ENCODE measurements around the gene FLT1.

Gene FLT1

DNA sequence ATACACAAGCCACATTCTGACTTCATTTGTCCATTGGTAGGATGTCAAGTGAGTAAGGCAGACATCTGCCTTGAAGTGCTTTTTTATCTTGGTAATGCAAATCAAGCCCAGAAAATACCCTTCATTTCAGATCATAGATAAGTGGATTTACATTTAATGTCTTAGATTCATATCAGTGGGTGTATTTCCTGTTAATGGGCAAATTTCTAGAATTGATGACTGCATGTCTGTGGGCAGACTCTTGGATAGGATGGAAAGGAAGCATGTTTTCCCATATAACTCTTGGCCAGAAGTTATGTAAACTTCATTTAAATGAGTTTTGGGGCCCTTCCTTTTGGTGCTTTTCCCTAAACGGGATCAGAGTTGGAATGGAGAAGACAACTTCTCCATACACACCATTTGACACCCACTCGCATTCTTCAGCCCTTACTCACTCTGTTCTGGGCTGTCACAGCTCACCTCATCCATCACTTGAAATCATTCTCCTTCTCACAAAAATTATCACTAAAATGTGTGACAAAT is 154.6 kb downstream of the FLT1 start:
- Mint-ChIP-seq H3K4me3 (no peak overlapping the region), H3K9me3 (no peaks in the 10 kb centered on the region), H3K27me3 (no peaks in the 10 kb centered on the region), H3K4me1 (ENCODE audit: low read depth) (peaks cover 11% of the 10 kb centered on the region), H3K36me3 (ENCODE audit: low read depth) (no peaks in the 10 kb centered on the region), H3K27ac (peak overlapping the region; percentile 16)
- no peak for DNase-seq

- Mint-ChIP-seq H3K4me3 (no peak overlapping the region), H3K4me1 (ENCODE audit: low read depth) (peaks cover 11% of the 10 kb centered on the region), H3K27me3 (no peaks in the 10 kb centered on the region), H3K36me3 (ENCODE audit: low read depth) (no peaks in the 10 kb centered on the region), H3K9me3 (no peaks in the 10 kb centered on the region), H3K27ac (no peak overlapping the region)
- no peak for DNase-seq
Measured at GRCh38 chr13:28339419-28339818, 155.5 kb downstream of the FLT1 start.

- no peaks in the 10 kb centered on the region for H3K27me3 Mint-ChIP-seq
- no peak for DNase-seq
- no peak overlapping the region for H3K4me3 Mint-ChIP-seq
- no peaks in the 10 kb centered on the region for H3K36me3 Mint-ChIP-seq (ENCODE audit: low read depth)
- H3K27ac Mint-ChIP-seq, result no peak overlapping the region
- peaks cover 11% of the 10 kb centered on the region for H3K4me1 Mint-ChIP-seq (ENCODE audit: low read depth)
- no peaks in the 10 kb centered on the region for H3K9me3 Mint-ChIP-seq
Measured at GRCh38 chr13:28338742-28339141, 156.2 kb downstream of the FLT1 start.

GRCh38 chr13:28338006-28338574 is 156.8 kb downstream of the FLT1 start:
- Mint-ChIP-seq H3K9me3 (no peaks in the 10 kb centered on the region), H3K27me3 (no peaks in the 10 kb centered on the region)

GRCh38 chr13:28337166-28338005 is 157.5 kb downstream of the FLT1 start:
- H3K27ac Mint-ChIP-seq, result no peak overlapping the region
- no peaks in the 10 kb centered on the region for H3K27me3 Mint-ChIP-seq
- H3K36me3 Mint-ChIP-seq (ENCODE audit: low read depth), result no peaks in the 10 kb centered on the region
- H3K9me3 Mint-ChIP-seq, result no peaks in the 10 kb centered on the region
- peaks cover 16% of the 10 kb centered on the region for H3K4me1 Mint-ChIP-seq (ENCODE audit: low read depth)
- H3K4me3 Mint-ChIP-seq, result no peak overlapping the region
- no peak for DNase-seq

More at GRCh38 chr13:28338006-28338574, 156.8 kb downstream of the FLT1 start:
- Mint-ChIP-seq H3K4me3 (no peak overlapping the region), H3K4me1 (ENCODE audit: low read depth) (peaks cover 16% of the 10 kb centered on the region), H3K36me3 (ENCODE audit: low read depth) (no peaks in the 10 kb centered on the region), H3K27ac (no peak overlapping the region)
- DNase-seq, result no peak

GRCh38 chr13:28336193-28336657 is 158.7 kb downstream of the FLT1 start:
- Mint-ChIP-seq H3K9me3 (no peaks in the 10 kb centered on the region), H3K27me3 (no peaks in the 10 kb centered on the region), H3K4me3 (no peak overlapping the region), H3K4me1 (ENCODE audit: low read depth) (peaks cover 16% of the 10 kb centered on the region), H3K36me3 (ENCODE audit: low read depth) (no peaks in the 10 kb centered on the region), H3K27ac (no peak overlapping the region)
- no peak for DNase-seq

DNA sequence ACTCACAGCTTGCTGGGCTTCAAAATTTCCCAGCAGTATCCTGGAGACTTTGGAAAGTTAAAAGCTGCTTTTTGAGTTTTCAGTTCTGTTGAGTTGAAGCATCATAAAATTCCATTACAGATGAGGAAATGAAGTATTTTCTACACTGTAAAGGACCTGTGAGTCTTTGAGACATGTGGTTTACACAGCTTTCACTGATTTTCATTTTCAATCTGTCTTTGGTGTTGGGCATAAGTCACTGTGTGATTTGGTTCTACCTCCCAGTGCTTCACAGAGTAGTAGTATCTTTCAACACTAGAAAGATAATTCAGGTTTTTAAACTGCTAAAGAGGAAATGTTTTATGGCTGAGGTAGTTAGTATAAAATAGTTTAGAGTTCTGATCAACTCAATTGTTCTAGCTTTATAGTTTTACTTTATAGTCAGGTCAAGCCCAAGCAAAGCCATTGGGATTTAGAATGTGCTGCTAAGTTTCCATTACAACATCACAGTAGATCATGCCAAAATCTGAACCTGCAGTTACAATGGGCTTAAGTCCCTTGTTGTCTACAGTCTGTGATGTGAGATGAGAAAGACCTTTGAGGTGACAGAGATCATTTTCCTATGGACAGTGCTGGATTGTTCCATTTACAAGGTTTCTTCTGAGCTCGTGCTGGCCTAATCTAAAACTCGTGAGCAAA is 161.6 kb downstream of the FLT1 start:
- no peak for DNase-seq
- H3K9me3 Mint-ChIP-seq, result no peaks in the 10 kb centered on the region
- no peak overlapping the region for H3K4me3 Mint-ChIP-seq
- H3K27ac Mint-ChIP-seq, result no peak overlapping the region
- H3K4me1 Mint-ChIP-seq (ENCODE audit: low read depth), result peaks cover 5% of the 10 kb centered on the region
- no peaks in the 10 kb centered on the region for H3K27me3 Mint-ChIP-seq
- H3K36me3 Mint-ChIP-seq (ENCODE audit: low read depth), result no peaks in the 10 kb centered on the region

GRCh38 chr13:28329395-28330158 is 165.4 kb downstream of the FLT1 start:
- DNase-seq, result no peak
- Mint-ChIP-seq H3K27me3 (no peaks in the 10 kb centered on the region), H3K4me1 (ENCODE audit: low read depth) (peaks cover 5% of the 10 kb centered on the region), H3K36me3 (ENCODE audit: low read depth) (no peaks in the 10 kb centered on the region), H3K9me3 (no peaks in the 10 kb centered on the region), H3K27ac (no peak overlapping the region), H3K4me3 (no peak overlapping the region)

DNA sequence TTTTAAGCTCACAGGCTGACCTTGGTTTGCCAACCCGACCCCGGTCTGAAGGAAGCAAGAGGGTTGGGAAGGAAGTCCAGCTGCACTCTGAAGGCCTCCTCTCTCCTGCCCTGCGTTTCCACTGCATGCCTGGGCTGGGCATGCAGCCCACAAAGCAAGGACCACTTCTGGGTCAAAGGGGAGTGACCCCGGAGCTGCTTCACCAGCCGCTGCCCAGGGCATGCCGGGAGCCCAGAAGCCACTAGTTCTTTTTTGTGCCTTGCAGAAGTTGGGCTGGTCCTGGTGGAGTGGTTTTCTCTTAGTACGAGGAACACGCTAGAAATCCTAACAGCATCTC is 166.7 kb downstream of the FLT1 start:
- Mint-ChIP-seq H3K9me3 (no peaks in the 10 kb centered on the region), H3K36me3 (ENCODE audit: low read depth) (no peaks in the 10 kb centered on the region), H3K4me3 (no peak overlapping the region)

GRCh38 chr13:28327373-28328270 is 167.3 kb downstream of the FLT1 start:
- Mint-ChIP-seq H3K4me3 (no peak overlapping the region), H3K27me3 (no peaks in the 10 kb centered on the region), H3K36me3 (ENCODE audit: low read depth) (no peaks in the 10 kb centered on the region), H3K27ac (no peak overlapping the region), H3K9me3 (no peaks in the 10 kb centered on the region), H3K4me1 (ENCODE audit: low read depth) (peaks cover 4% of the 10 kb centered on the region)
- no peak for DNase-seq

More for the DNA sequence above, 166.7 kb downstream of the FLT1 start:
- Mint-ChIP-seq H3K27me3 (no peaks in the 10 kb centered on the region), H3K4me1 (ENCODE audit: low read depth) (peaks cover 5% of the 10 kb centered on the region), H3K27ac (no peak overlapping the region)
- no peak for DNase-seq

DNA sequence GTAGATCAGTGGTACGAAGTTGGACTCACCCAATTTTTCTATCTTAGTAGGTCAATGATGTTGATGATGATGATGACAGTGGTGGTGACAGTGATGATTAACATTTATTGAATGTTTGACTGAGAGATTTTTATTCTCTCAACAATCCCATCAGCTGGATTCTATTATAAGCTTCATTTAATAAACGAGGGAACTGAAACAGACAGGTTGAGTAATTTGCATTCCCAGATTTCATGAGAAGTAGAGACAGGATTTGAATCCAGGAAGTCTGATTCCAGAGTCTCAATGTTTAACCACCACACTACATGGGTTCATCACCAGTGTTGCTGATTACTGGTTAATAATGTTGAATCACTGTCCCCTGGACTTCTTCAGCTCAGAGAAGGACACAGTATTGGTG is 168.9 kb downstream of the FLT1 start:
- Mint-ChIP-seq H3K4me1 (ENCODE audit: low read depth) (peaks cover 4% of the 10 kb centered on the region), H3K27me3 (no peaks in the 10 kb centered on the region), H3K36me3 (ENCODE audit: low read depth) (no peaks in the 10 kb centered on the region), H3K27ac (no peak overlapping the region), H3K9me3 (no peaks in the 10 kb centered on the region), H3K4me3 (no peak overlapping the region)
- no peak for DNase-seq

GRCh38 chr13:28325022-28325421 is 169.9 kb downstream of the FLT1 start:
- Mint-ChIP-seq H3K9me3 (no peaks in the 10 kb centered on the region), H3K27ac (no peak overlapping the region), H3K4me1 (ENCODE audit: low read depth) (peaks cover 4% of the 10 kb centered on the region), H3K27me3 (no peaks in the 10 kb centered on the region), H3K36me3 (ENCODE audit: low read depth) (no peaks in the 10 kb centered on the region), H3K4me3 (no peak overlapping the region)
- no peak for DNase-seq

DNA sequence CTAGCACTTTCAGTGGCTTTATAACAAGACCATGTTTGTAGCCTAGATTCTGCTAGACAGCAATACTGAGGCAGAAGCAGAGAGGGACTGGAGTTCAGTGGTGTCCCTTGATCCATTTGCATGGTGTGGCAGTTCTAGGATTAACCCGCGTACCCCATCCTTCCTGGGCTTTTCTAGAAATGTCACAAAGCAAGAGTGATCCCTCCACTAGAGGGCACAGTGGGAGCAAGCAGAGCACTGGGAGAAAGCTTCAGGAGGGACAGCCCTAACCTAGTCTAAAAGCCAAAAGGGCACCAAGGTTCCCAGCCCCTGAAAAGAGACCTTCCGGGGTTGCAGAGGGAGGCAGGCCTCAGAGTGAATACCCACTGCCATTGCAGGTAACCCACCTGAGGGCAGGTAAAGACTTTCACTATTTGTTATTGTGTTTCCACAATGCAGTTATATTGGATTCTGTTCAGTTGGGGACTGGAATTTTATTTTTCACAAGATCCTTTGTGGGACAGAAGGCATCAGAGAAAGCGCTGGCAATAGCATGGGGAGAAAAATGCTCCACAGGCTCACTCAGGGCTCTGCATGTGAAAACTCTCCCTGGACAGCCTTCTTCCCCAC is 170.6 kb downstream of the FLT1 start:
- no peak overlapping the region for H3K4me3 Mint-ChIP-seq
- H3K4me1 Mint-ChIP-seq (ENCODE audit: low read depth), result peaks cover 4% of the 10 kb centered on the region
- no peaks in the 10 kb centered on the region for H3K9me3 Mint-ChIP-seq
- H3K27ac Mint-ChIP-seq, result no peak overlapping the region
- DNase-seq, result peak; percentile 58
- no peaks in the 10 kb centered on the region for H3K27me3 Mint-ChIP-seq
- H3K36me3 Mint-ChIP-seq (ENCODE audit: low read depth), result no peaks in the 10 kb centered on the region
